NCI-H2171 (cell line): Measurements from ENCODE around the gene HDAC7.
A peak's percentile ranks its signal among the peaks of the same experiment; 100 is the strongest.

Source experiments
- DNase-seq: peaks from one replicate; lab custom pipeline; 2025; lab: John Stamatoyannopoulos, UW

The HDAC7 gene

GRCh38 chr12:47746073-47746472 is 73.6 kb downstream of the HDAC7 start:
- DNase-seq = no peak

- no peak for DNase-seq
These were observed 74.1 kb downstream of the HDAC7 start for GRCh38 chr12:47745485-47746041.

- DNase-seq = no peak
These were observed 74.8 kb downstream of the HDAC7 start for GRCh38 chr12:47744778-47745436.

GRCh38 chr12:47744005-47744651 is 75.6 kb downstream of the HDAC7 start:
- DNase-seq = peak; percentile 33

GRCh38 chr12:47743311-47743860 is 76.3 kb downstream of the HDAC7 start:
- DNase-seq = no peak

GRCh38 chr12:47742253-47742825 is 77.4 kb downstream of the HDAC7 start:
- no peak for DNase-seq

- peak; percentile 51 for DNase-seq
These were observed 78.4 kb downstream of the HDAC7 start for GRCh38 chr12:47741340-47741703.

- no peak for DNase-seq
These were observed 78.9 kb downstream of the HDAC7 start for GRCh38 chr12:47740606-47741339.

- no peak for DNase-seq
These were observed 79.7 kb downstream of the HDAC7 start for GRCh38 chr12:47739979-47740378.

GRCh38 chr12:47739297-47739696 is 80.4 kb downstream of the HDAC7 start:
- DNase-seq = no peak

- no peak for DNase-seq
These were observed 81.6 kb downstream of the HDAC7 start for GRCh38 chr12:47737936-47738594.

- no peak for DNase-seq
These were observed 82.6 kb downstream of the HDAC7 start for GRCh38 chr12:47736877-47737676.

GRCh38 chr12:47736216-47736615 is 83.5 kb downstream of the HDAC7 start:
- no peak for DNase-seq

- DNase-seq = no peak
These were observed 84.1 kb downstream of the HDAC7 start for GRCh38 chr12:47735649-47736048.

GRCh38 chr12:47734725-47735480 is 84.8 kb downstream of the HDAC7 start:
- DNase-seq = no peak

GRCh38 chr12:47733142-47733541 is 86.6 kb downstream of the HDAC7 start:
- no peak for DNase-seq
